Left renal cortex interstitium (tissue), 4 donors: Measurements from ENCODE around the gene ARGLU1. TPM values are rescaled to one million over a fixed set of nuclear protein-coding genes. Genes with fewer than 3 reads are reported as not detected.

ENCODE experiments used
- DNase-seq, 4 donors: peaks; one replicate each; pipeline ENCODE4 v3.0.0-alpha.2; 2013; ENCODE audit warnings: low read depth in 4 of 4, low spot score in 2 of 4, missing footprints in 1 of 4
- polyA plus RNA-seq, 4 donors: library from polyadenylated mRNA; unstranded; fragments of 120-200 nt; gene quantifications; one replicate each; pipeline ENCODE4 v1.2.1, GENCODE V29; 2013; ENCODE audit not compliant: insufficient read length in 4 of 4

ARGLU1 gene
- polyA plus RNA-seq, 4 donors, result 265 to 465 (median 351) TPM

- DNase-seq, result no peak
Measured at GRCh38 chr13:106527445-106527801, 40.5 kb downstream of the ARGLU1 start.

- DNase-seq, result no peak
Measured at GRCh38 chr13:106526738-106527444, 41.0 kb downstream of the ARGLU1 start.

- no peak for DNase-seq
Measured at GRCh38 chr13:106525865-106526264, 42.1 kb downstream of the ARGLU1 start.

GRCh38 chr13:106524108-106524507 lies 43.8 kb downstream of the ARGLU1 start:
- DNase-seq, result no peak

GRCh38 chr13:106523576-106523975 lies 44.4 kb downstream of the ARGLU1 start:
- DNase-seq, result no peak

GRCh38 chr13:106522898-106523525 lies 44.9 kb downstream of the ARGLU1 start:
- no peak for DNase-seq

GRCh38 chr13:106522112-106522705 lies 45.7 kb downstream of the ARGLU1 start:
- DNase-seq, result no peak

GRCh38 chr13:106521095-106521799 lies 46.7 kb downstream of the ARGLU1 start:
- no peak for DNase-seq

GRCh38 chr13:106520251-106521054 lies 47.5 kb downstream of the ARGLU1 start:
- peak in 1 of 4 donors; percentile 56 for DNase-seq

- no peak for DNase-seq
Measured at GRCh38 chr13:106518512-106518911, 49.4 kb downstream of the ARGLU1 start.

GRCh38 chr13:106517109-106517847 lies 50.7 kb downstream of the ARGLU1 start:
- no peak for DNase-seq

- DNase-seq, result no peak
Measured at GRCh38 chr13:106515635-106516254, 52.2 kb downstream of the ARGLU1 start.

GRCh38 chr13:106514928-106515634 lies 52.9 kb downstream of the ARGLU1 start:
- DNase-seq, result no peak

- no peak for DNase-seq
Measured at GRCh38 chr13:106513025-106513983, 54.6 kb downstream of the ARGLU1 start.

- no peak for DNase-seq
Measured at GRCh38 chr13:106507560-106508274, 60.2 kb downstream of the ARGLU1 start.

- no peak for DNase-seq
Measured at GRCh38 chr13:106506286-106506685, 61.7 kb downstream of the ARGLU1 start.

- DNase-seq, result no peak
Measured at GRCh38 chr13:106505732-106506131, 62.2 kb downstream of the ARGLU1 start.
